HUES6 (cell line): Measurements from ENCODE around the gene PAIP2.
"Not testable (repeated sequence)": the region's sequence is repeated elsewhere in the genome, so short reads cannot be mapped to it uniquely, and the experiment has no call there.

Experiments used
- H3K27ac ChIP-seq: 2 replicates; pipeline ENCODE4 v1.7.0; 2013; ENCODE audit warnings: low read depth, mild to moderate bottlenecking, low read length, inconsistent platforms
- H3K27me3 ChIP-seq: 2 replicates; pipeline ENCODE4 v1.6.1; 2013; ENCODE audit warnings: low read length; ENCODE audit not compliant: control insufficient read depth, insufficient read depth
- H3K36me3 ChIP-seq: 2 replicates; pipeline ENCODE4 v1.6.1; 2013; ENCODE audit warnings: low read length; ENCODE audit not compliant: control insufficient read depth, insufficient read depth
- H3K4me1 ChIP-seq: 2 replicates; pipeline ENCODE4 v1.6.1; 2013; ENCODE audit warnings: low read length; ENCODE audit not compliant: control insufficient read depth, insufficient read depth
- H3K4me3 ChIP-seq: 2 replicates; pipeline ENCODE4 v1.5.1; 2013; ENCODE audit warnings: low read depth, low read length
- H3K9ac ChIP-seq: one replicate; pipeline ENCODE4 v1.6.1; 2013; ENCODE audit warnings: mild to moderate bottlenecking, low read length
- H3K9me3 ChIP-seq: 2 replicates; pipeline ENCODE4 v1.6.1; 2013; ENCODE audit warnings: low read depth, low read length; ENCODE audit not compliant: control insufficient read depth, insufficient read depth

PAIP2 gene

GRCh38 chr5:139299486-139299885 is 42.2 kb upstream of the PAIP2 start:
- H3K4me3 ChIP-seq, result no peak overlapping the region
- H3K9me3 ChIP-seq, result no peaks in the 10 kb centered on the region
- H3K36me3 ChIP-seq, result peaks cover 4% of the 10 kb centered on the region; the same call in 1 of the 2 replicates
- H3K27me3 ChIP-seq, result no peaks in the 10 kb centered on the region
- H3K4me1 ChIP-seq, result peaks cover 63% of the 10 kb centered on the region
- H3K27ac ChIP-seq, result no peak overlapping the region
- H3K9ac ChIP-seq, result no peak overlapping the region

GRCh38 chr5:139301808-139302499 is 39.7 kb upstream of the PAIP2 start:
- H3K9me3 ChIP-seq, result no peaks in the 10 kb centered on the region
- H3K27me3 ChIP-seq, result no peaks in the 10 kb centered on the region
- no peak overlapping the region for H3K27ac ChIP-seq
- no peak overlapping the region for H3K4me3 ChIP-seq
- peaks cover 4% of the 10 kb centered on the region; the same call in 1 of the 2 replicates for H3K36me3 ChIP-seq
- no peak overlapping the region for H3K9ac ChIP-seq
- peaks cover 63% of the 10 kb centered on the region for H3K4me1 ChIP-seq

- Histone ChIP-seq H3K9me3 (no peaks in the 10 kb centered on the region), H3K27ac (no peak overlapping the region), H3K9ac (no peak overlapping the region), H3K4me3 (no peak overlapping the region), H3K27me3 (no peaks in the 10 kb centered on the region), H3K4me1 (peaks cover 44% of the 10 kb centered on the region), H3K36me3 (peaks cover 15% of the 10 kb centered on the region; the same call in 1 of the 2 replicates)
Observed at GRCh38 chr5:139304391-139305324, 37.0 kb upstream of the PAIP2 start.

- H3K9me3 ChIP-seq, result no peaks in the 10 kb centered on the region
- no peak overlapping the region for H3K9ac ChIP-seq
- H3K36me3 ChIP-seq, result peaks cover 15% of the 10 kb centered on the region; the same call in 1 of the 2 replicates
- peaks cover 47% of the 10 kb centered on the region for H3K4me1 ChIP-seq
- H3K4me3 ChIP-seq, result no peak overlapping the region
- H3K27ac ChIP-seq, result no peak overlapping the region
- no peaks in the 10 kb centered on the region for H3K27me3 ChIP-seq
Observed at GRCh38 chr5:139306197-139306596, 35.5 kb upstream of the PAIP2 start.

GRCh38 chr5:139306628-139307379 is 34.9 kb upstream of the PAIP2 start:
- Histone ChIP-seq H3K9me3 (no peaks in the 10 kb centered on the region), H3K36me3 (peaks cover 15% of the 10 kb centered on the region; the same call in 1 of the 2 replicates), H3K4me1 (peaks cover 49% of the 10 kb centered on the region)

GRCh38 chr5:139308797-139309196 is 32.9 kb upstream of the PAIP2 start:
- peaks cover 41% of the 10 kb centered on the region for H3K4me1 ChIP-seq
- H3K27me3 ChIP-seq, result no peaks in the 10 kb centered on the region
- no peak overlapping the region for H3K9ac ChIP-seq
- no peak overlapping the region for H3K4me3 ChIP-seq
- peaks cover 15% of the 10 kb centered on the region; the same call in 1 of the 2 replicates for H3K36me3 ChIP-seq
- no peaks in the 10 kb centered on the region for H3K9me3 ChIP-seq
- H3K27ac ChIP-seq, result no peak overlapping the region

More at GRCh38 chr5:139306628-139307379, 34.9 kb upstream of the PAIP2 start:
- Histone ChIP-seq H3K4me3 (no peak overlapping the region), H3K27ac (no peak overlapping the region), H3K27me3 (no peaks in the 10 kb centered on the region), H3K9ac (no peak overlapping the region)

GRCh38 chr5:139310715-139311186 is 30.9 kb upstream of the PAIP2 start:
- H3K9ac ChIP-seq, H3K27ac ChIP-seq, H3K9me3 ChIP-seq, H3K4me3 ChIP-seq, H3K27me3 ChIP-seq: not testable (repeated sequence)
- peaks cover 30% of the 10 kb centered on the region for H3K4me1 ChIP-seq
- H3K36me3 ChIP-seq, result peaks cover 33% of the 10 kb centered on the region

- Histone ChIP-seq H3K27me3 (no peaks in the 10 kb centered on the region), H3K36me3 (peaks cover 47% of the 10 kb centered on the region), H3K9me3 (no peaks in the 10 kb centered on the region), H3K4me1 (peaks cover 24% of the 10 kb centered on the region), H3K9ac (no peak overlapping the region), H3K27ac (no peak overlapping the region), H3K4me3 (no peak overlapping the region)
Observed at GRCh38 chr5:139312075-139312474, 29.6 kb upstream of the PAIP2 start.

GRCh38 chr5:139314276-139314675 is 27.4 kb upstream of the PAIP2 start:
- Histone ChIP-seq H3K27me3 (no peaks in the 10 kb centered on the region), H3K9me3 (no peaks in the 10 kb centered on the region), H3K9ac (no peak overlapping the region), H3K27ac (no peak overlapping the region), H3K36me3 (peaks cover 54% of the 10 kb centered on the region), H3K4me3 (no peak overlapping the region), H3K4me1 (peaks cover 20% of the 10 kb centered on the region)

- Histone ChIP-seq H3K36me3 (peaks cover 61% of the 10 kb centered on the region), H3K27ac (no peak overlapping the region), H3K9me3 (no peaks in the 10 kb centered on the region), H3K27me3 (no peaks in the 10 kb centered on the region), H3K9ac (no peak overlapping the region), H3K4me1 (peaks cover 17% of the 10 kb centered on the region), H3K4me3 (no peak overlapping the region)
Observed at GRCh38 chr5:139315056-139315615, 26.5 kb upstream of the PAIP2 start.
